ENCODE measurements around the gene GBF1.

- no peak for TF ChIP-seq POLR2A (IDR thresholded peaks at IDR 0.05)
- TF ChIP-seq, protein P1, sequence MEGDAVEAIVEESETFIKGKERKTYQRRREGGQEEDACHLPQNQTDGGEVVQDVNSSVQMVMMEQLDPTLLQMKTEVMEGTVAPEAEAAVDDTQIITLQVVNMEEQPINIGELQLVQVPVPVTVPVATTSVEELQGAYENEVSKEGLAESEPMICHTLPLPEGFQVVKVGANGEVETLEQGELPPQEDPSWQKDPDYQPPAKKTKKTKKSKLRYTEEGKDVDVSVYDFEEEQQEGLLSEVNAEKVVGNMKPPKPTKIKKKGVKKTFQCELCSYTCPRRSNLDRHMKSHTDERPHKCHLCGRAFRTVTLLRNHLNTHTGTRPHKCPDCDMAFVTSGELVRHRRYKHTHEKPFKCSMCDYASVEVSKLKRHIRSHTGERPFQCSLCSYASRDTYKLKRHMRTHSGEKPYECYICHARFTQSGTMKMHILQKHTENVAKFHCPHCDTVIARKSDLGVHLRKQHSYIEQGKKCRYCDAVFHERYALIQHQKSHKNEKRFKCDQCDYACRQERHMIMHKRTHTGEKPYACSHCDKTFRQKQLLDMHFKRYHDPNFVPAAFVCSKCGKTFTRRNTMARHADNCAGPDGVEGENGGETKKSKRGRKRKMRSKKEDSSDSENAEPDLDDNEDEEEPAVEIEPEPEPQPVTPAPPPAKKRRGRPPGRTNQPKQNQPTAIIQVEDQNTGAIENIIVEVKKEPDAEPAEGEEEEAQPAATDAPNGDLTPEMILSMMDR (IDR thresholded peaks at IDR 0.05 in 4 of 5, conservative IDR thresholded peaks at IDR 0.05 in 1 of 5): no peak
Measured at GRCh38 chr10:102287991-102288390, 42.7 kb downstream of the GBF1 start.

Measured in gastrocnemius medialis (tissue), 4 donors.